AG04450 (cell line): ENCODE data around the gene OVAAL. TPM values are rescaled to one million over a fixed set of nuclear protein-coding genes. Genes with fewer than 3 reads are reported as not detected.
"Not testable (repeated sequence)": the region's sequence is repeated elsewhere in the genome, so short reads cannot be mapped to it uniquely, and the experiment has no call there.

Experiments used
- CTCF ChIA-PET: fragments of 300-600, 350-600 bp; formaldehyde crosslinking; extraction: SDS; loops from one replicate; lab custom pipeline; 2022; ENCODE audit warnings: antibody characterized with exemption, inconsistent platforms; lab: Charles Lee
- POLR2A ChIA-PET: fragments of 350-600 bp; formaldehyde crosslinking; extraction: SDS; loops from one replicate; lab custom pipeline; 2021; ENCODE audit warnings: antibody characterized with exemption, inconsistent platforms; lab: Yijun Ruan, JAX
- DNase-seq: peaks from one replicate; pipeline ENCODE4 v3.0.0-alpha.2; 2011; ENCODE audit warnings: low read depth, low spot score
- H3K27ac ChIP-seq: one replicate; pipeline ENCODE4 v1.5.1; 2012; ENCODE audit warnings: low read depth, low read length, control low read depth
- H3K27me3 ChIP-seq: one replicate; pipeline ENCODE4 v1.6.0; 2012; ENCODE audit warnings: low read length; ENCODE audit not compliant: control insufficient read depth, insufficient read depth
- H3K4me3 ChIP-seq: 2 replicates; pipeline ENCODE4 v1.5.1; 2011; ENCODE audit warnings: mild to moderate bottlenecking, low read depth, low read length, control low read depth
- H3K9me3 ChIP-seq: 2 replicates; pipeline ENCODE4 v1.5.1; 2012; ENCODE audit warnings: low read length; ENCODE audit not compliant: control insufficient read depth, insufficient read depth
- CTCF ChIP-seq: IDR thresholded peaks from 2 replicates; pipeline ENCODE4 v1.5.1; 2011; ENCODE audit warnings: low read depth, low read length, control low read depth, inconsistent platforms
- polyA plus RNA-seq: library from polyadenylated mRNA; depleted of rRNA; stranded (reverse); fragments of >200 nt; gene quantifications from 2 replicates; pipeline ENCODE4 v1.2.3, GENCODE V29; 2011

OVAAL gene
- polyA plus RNA-seq, 1 experiment: not detected

- TF ChIP-seq CTCF: no peak
- Histone ChIP-seq H3K27ac (no peak overlapping the region), H3K4me3 (no peak overlapping the region), H3K27me3 (no peaks in the 10 kb centered on the region), H3K9me3 (no peaks in the 10 kb centered on the region)
- no peak for DNase-seq
- ChIA-PET CTCF (interaction anchor here (1.0 kb wide), 1 partner anchor 9 kb away, joined by 3 read pairs; no protein-coding TSS in a partner anchor), POLR2A (no interaction called here)
These were observed 16.0 kb upstream of the OVAAL start for GRCh38 chr1:180542838-180543145.

- TF ChIP-seq CTCF: no peak
- H3K27me3 ChIP-seq: no peaks in the 10 kb centered on the region
- DNase-seq: no peak
- H3K27ac ChIP-seq: no peak overlapping the region
- no peaks in the 10 kb centered on the region for H3K9me3 ChIP-seq
- ChIA-PET POLR2A (no interaction called here), CTCF (no interaction called here)
- no peak overlapping the region for H3K4me3 ChIP-seq
These were observed 14.7 kb upstream of the OVAAL start for GRCh38 chr1:180544050-180544449.

GRCh38 chr1:180545991-180546390, 12.8 kb upstream of the OVAAL start:
- no peak overlapping the region for H3K27ac ChIP-seq
- H3K27me3 ChIP-seq: no peaks in the 10 kb centered on the region
- H3K9me3 ChIP-seq: no peaks in the 10 kb centered on the region
- ChIA-PET POLR2A (no interaction called here), CTCF (no interaction called here)
- no peak for TF ChIP-seq CTCF
- H3K4me3 ChIP-seq: no peak overlapping the region
- DNase-seq: no peak

- H3K4me3 ChIP-seq: no peak overlapping the region
- DNase-seq: no peak
- no peaks in the 10 kb centered on the region for H3K27me3 ChIP-seq
- POLR2A ChIA-PET: no interaction called here
- H3K27ac ChIP-seq: no peak overlapping the region
- H3K9me3 ChIP-seq: no peaks in the 10 kb centered on the region
- TF ChIP-seq CTCF: no peak
- CTCF ChIA-PET: interaction anchor here (0.5 to 1.0 kb wide), 2 partner anchors 16 to 297 kb away, joined by 3 to 4 read pairs; no protein-coding TSS in a partner anchor
These were observed 10.0 kb upstream of the OVAAL start for GRCh38 chr1:180548686-180549317.

GRCh38 chr1:180549770-180550169, 9.0 kb upstream of the OVAAL start:
- DNase-seq, H3K27me3 ChIP-seq, H3K27ac ChIP-seq, POLR2A ChIA-PET, H3K9me3 ChIP-seq, H3K4me3 ChIP-seq: not testable (repeated sequence)
- CTCF ChIA-PET: interaction anchor here (0.6 to 1.0 kb wide), 5 partner anchors 10 to 1593 kb away, joined by 3 to 4 read pairs (median 4); no protein-coding TSS in a partner anchor
